GM12864 (cell line): ENCODE data around the gene SMARCA2.

Experiments
- DNase-seq: peaks from one replicate; pipeline ENCODE4 v3.0.0-alpha.2; 2011; ENCODE audit warnings: low read depth
- H3K4me3 ChIP-seq: 2 replicates; pipeline ENCODE4 v1.5.1; 2011; ENCODE audit warnings: mild to moderate bottlenecking, low read depth, low read length, control low read depth
- CTCF ChIP-seq: IDR thresholded peaks from 2 replicates; pipeline ENCODE4 v1.5.1; 2011; ENCODE audit warnings: low read depth, mild to moderate bottlenecking, moderate library complexity, low read length, control low read depth, inconsistent platforms; ENCODE audit errors: missing control alignments

Gene SMARCA2

GRCh38 chr9:2107906-2108451 is 92.8 kb downstream of the SMARCA2 start:
- H3K4me3 ChIP-seq, result no peak overlapping the region
- DNase-seq, result no peak
- TF ChIP-seq CTCF, result no peak

DNA sequence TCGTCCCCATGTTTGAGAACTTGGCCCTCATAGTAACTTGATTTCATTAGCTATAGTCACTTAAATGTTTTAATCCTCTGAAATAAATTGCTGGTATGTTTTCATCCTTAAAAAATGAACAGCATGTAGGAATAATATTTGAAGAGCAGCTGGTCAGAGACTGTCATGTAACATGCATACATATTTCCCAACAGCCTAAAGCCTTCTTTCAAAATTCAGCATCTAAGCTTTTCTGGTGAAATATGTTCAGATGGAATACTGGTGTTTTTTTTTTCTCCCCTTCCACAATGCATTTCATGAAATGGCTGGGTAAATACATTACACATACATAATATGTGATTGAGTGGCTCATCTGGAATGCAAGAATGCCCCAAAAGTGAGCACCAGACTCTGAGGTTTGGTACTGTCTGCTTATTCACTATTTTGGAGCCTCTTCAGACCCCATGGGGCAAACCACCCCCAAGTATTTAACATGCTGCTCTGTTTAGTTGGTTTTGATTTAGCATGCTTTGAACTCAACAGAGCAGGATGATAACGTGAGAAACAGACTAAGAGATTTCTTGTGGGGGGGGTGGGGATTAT is 94.0 kb downstream of the SMARCA2 start:
- DNase-seq, result no peak
- TF ChIP-seq CTCF, result no peak

DNA sequence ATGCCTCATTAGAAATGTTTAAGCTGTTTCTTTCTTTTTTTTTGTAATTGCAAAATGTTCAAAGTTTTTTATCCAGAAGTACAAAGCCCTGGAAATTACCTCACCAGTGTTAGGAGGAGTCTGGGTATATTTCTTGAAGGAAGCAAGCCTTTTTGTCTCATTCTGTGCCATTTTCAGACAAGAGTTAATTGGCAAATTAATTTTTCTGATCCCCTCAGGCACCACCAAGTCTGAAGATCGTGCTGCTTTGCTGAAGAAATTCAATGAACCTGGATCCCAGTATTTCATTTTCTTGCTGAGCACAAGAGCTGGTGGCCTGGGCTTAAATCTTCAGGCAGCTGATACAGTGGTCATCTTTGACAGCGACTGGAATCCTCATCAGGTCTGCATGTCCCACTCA is 94.9 kb downstream of the SMARCA2 start:
- TF ChIP-seq CTCF, result no peak
- H3K4me3 ChIP-seq, result no peak overlapping the region
- no peak for DNase-seq

More for the DNA sequence above, 94.0 kb downstream of the SMARCA2 start:
- H3K4me3 ChIP-seq, result no peak overlapping the region

DNA sequence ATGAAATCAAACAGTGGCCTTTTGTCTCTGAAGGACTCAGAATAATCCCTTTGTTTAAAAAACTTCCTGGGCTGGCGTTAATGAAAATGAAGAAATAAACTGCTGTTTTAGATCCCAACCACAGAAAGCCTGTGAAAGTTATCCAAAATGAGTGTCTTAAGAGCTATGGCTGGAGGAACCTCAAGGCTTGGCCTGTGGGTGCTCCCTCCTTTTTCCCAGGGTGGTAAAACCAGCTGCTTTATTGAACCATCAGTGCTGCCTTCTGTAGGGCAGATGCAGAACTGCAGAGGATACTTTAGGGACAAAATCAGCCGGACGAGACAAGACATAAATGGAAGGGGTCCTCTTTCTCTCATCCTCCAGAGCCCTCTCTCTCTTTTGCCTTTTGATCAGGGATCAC is 100.9 kb downstream of the SMARCA2 start:
- peak; percentile 62 for TF ChIP-seq CTCF
- no peak for DNase-seq
- H3K4me3 ChIP-seq, result no peak overlapping the region

DNA sequence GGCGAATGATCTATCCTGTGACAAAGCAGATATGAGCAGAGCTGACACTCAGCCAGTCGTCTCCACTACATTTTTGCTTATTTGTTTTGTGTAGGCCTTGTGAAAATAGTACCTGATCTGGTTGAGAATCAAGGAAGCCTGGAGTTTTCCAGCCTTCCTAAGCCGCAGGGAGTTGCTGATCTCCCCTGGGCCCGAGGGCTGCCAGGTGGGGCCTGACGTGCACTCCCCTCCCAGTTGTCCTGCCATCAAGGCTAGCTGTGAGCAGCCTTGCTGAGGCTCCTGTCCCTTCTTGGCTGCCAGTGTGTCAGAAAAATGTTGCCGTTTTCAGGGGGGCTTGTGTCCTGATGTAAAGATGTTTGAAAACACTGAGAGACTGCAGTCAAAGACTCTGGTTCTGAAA is 102.4 kb downstream of the SMARCA2 start:
- DNase-seq, result no peak
- H3K4me3 ChIP-seq, result no peak overlapping the region
- no peak for TF ChIP-seq CTCF

DNA sequence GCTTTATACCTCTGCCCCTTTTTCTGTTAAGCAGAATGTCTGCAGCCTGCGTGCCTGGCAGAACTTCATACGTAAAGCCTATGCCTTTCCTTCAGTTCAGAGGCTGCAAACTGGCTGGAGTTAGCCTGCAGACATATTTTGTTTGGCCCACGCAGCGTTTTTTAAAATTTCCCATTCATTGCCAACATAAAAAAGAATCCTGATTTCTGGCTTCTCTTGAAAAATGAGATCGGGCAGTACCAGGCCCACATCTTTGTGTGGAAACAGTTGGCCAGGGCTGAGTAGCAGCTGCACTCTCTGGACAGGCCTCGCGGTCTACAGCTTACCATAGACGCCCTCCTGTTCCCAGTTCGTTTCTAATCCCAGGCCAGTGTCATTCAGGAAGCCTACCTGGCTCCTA is 104.4 kb downstream of the SMARCA2 start:
- no peak overlapping the region for H3K4me3 ChIP-seq
- no peak for TF ChIP-seq CTCF
- no peak for DNase-seq
